ENCODE measurements around the gene IGSF22. TPM values are rescaled to one million over a fixed set of nuclear protein-coding genes. Genes with fewer than 3 reads are reported as not detected.

Gene IGSF22
- total RNA-seq, 3 donors from 2014 or later (not counting 1 experiment from before 2014, with no cell fraction given) = 0.83 to 1.7 (median 1.2) TPM

DNA sequence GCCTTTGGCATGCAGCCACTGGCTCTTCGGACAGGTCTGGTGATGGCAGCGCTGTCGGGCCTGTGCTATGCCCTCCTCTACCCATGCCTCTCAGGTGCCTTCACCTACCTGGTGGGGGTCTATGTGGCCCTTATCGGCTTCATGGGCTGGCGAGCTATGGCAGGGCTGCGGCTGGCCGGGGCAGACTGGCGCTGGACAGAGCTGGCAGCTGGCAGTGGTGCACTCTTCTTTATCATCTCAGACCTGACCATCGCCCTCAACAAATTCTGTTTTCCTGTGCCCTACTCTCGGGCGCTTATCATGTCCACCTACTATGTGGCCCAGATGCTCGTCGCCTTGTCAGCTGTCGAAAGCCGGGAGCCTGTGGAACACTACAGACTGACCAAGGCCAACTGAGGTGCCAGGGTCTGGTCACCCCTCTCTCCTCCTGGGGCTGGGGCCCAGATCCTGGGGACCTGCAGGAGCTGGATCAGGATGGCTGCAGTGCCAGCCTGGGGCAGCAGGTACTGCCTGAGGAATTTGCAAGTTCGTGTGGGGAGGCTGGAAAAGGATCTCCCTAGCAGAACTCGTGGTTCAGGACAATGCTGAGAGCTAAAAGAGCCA is 24.3 kb downstream of the IGSF22 start:
- Histone ChIP-seq H3K36me3 (ENCODE audit: control insufficient read depth, insufficient read depth, low read length) (no peaks in the 10 kb centered on the region), H3K4me1 (ENCODE audit: control insufficient read depth, insufficient read depth, low read length) (peaks cover 34% of the 10 kb centered on the region), H3K27me3 (ENCODE audit: control insufficient read depth, insufficient read depth, low read length) (no peaks in the 10 kb centered on the region), H3K4me3 (ENCODE audit: low read length) (no peak overlapping the region), H3K27ac (ENCODE audit: low read length) (no peak overlapping the region), H3K9me3 (ENCODE audit: control insufficient read depth, insufficient read depth, low read length) (no peaks in the 10 kb centered on the region)
- Mint-ChIP-seq H3K9me3 (no peaks in the 10 kb centered on the region), H3K4me1 (peaks cover 26 to 55% of the 10 kb centered on the region in 2 donors), H3K4me3 (peak overlapping the region; percentile 42), H3K36me3 (no peaks in the 10 kb centered on the region), H3K27ac (peak overlapping the region in 1 of 2 donors; percentile 33), H3K27me3 (ENCODE audit: low read depth in 2 of 2) (peaks cover 17 to 20% of the 10 kb centered on the region in 2 donors)
- TF ChIP-seq, protein P1, sequence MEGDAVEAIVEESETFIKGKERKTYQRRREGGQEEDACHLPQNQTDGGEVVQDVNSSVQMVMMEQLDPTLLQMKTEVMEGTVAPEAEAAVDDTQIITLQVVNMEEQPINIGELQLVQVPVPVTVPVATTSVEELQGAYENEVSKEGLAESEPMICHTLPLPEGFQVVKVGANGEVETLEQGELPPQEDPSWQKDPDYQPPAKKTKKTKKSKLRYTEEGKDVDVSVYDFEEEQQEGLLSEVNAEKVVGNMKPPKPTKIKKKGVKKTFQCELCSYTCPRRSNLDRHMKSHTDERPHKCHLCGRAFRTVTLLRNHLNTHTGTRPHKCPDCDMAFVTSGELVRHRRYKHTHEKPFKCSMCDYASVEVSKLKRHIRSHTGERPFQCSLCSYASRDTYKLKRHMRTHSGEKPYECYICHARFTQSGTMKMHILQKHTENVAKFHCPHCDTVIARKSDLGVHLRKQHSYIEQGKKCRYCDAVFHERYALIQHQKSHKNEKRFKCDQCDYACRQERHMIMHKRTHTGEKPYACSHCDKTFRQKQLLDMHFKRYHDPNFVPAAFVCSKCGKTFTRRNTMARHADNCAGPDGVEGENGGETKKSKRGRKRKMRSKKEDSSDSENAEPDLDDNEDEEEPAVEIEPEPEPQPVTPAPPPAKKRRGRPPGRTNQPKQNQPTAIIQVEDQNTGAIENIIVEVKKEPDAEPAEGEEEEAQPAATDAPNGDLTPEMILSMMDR (IDR thresholded peaks at IDR 0.05) = no peak
- intact Hi-C loops (cut with micrococcal nuclease) = no loop called here
- WGBS (ENCODE audit: insufficient coverage) = 92% methylated on average over 17 of the region's 17 CpGs
- DNase-seq (no peak), ATAC-seq (no peak)

DNA sequence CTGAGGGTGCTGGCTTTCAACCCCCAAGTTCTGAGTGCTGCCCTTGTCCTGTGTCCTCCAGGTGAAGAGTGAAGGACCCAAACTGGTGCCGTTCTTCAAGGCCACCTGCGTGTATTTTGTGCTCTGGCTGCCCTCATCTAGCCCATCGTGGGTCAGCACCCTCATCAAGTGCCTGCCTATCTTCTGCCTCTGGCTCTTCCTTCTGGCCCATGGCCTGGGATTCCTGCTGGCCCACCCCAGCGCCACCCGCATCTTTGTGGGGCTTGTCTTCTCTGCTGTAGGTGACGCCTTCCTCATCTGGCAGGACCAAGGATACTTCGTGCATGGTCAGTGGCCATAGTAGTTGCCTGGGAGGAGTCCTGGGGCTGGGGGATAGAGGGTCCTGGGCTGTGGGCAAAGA is 25.1 kb downstream of the IGSF22 start:
- Mint-ChIP-seq H3K4me1 (peaks cover 20 to 48% of the 10 kb centered on the region in 2 donors), H3K27ac (no peak overlapping the region), H3K36me3 (no peaks in the 10 kb centered on the region), H3K27me3 (ENCODE audit: low read depth in 2 of 2) (peaks cover 14 to 15% of the 10 kb centered on the region in 2 donors), H3K4me3 (peak overlapping the region; percentile 53), H3K9me3 (no peaks in the 10 kb centered on the region)
- Histone ChIP-seq H3K4me3 (ENCODE audit: low read length) (no peak overlapping the region), H3K27me3 (ENCODE audit: control insufficient read depth, insufficient read depth, low read length) (no peaks in the 10 kb centered on the region), H3K4me1 (ENCODE audit: control insufficient read depth, insufficient read depth, low read length) (peaks cover 26% of the 10 kb centered on the region), H3K9me3 (ENCODE audit: control insufficient read depth, insufficient read depth, low read length) (no peaks in the 10 kb centered on the region), H3K27ac (ENCODE audit: low read length) (no peak overlapping the region), H3K36me3 (ENCODE audit: control insufficient read depth, insufficient read depth, low read length) (no peaks in the 10 kb centered on the region)
- 93% methylated on average over 7 of the region's 7 CpGs for WGBS (ENCODE audit: insufficient coverage)
- TF ChIP-seq, protein P1 (IDR thresholded peaks at IDR 0.05) = no peak
- ATAC-seq (no peak), DNase-seq (no peak)
- intact Hi-C loops (cut with micrococcal nuclease) = no loop called here

DNA sequence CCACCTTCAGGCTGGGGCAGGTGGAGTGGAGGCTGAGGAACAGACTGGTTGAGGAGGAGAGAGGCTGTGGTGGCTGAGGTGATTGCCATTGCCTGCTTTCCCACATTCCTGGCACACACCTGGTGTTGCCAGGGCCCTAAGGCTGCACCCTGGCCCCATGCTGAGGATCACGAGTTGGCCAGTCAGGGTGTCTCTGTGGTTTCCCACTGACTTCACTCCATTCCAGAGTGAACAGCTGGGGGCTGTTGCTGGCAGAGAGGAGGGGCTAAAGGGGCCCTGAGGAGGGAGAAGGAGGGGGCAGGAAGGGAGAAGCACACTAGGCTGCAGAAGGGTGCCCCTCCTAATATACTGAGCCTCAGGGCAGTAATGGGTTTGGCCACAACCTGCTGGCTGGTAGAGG is 25.6 kb downstream of the IGSF22 start:
- DNase-seq (no peak), ATAC-seq (no peak)
- Histone ChIP-seq H3K9me3 (ENCODE audit: control insufficient read depth, insufficient read depth, low read length) (no peaks in the 10 kb centered on the region), H3K27me3 (ENCODE audit: control insufficient read depth, insufficient read depth, low read length) (no peaks in the 10 kb centered on the region), H3K4me1 (ENCODE audit: control insufficient read depth, insufficient read depth, low read length) (peaks cover 21% of the 10 kb centered on the region), H3K27ac (ENCODE audit: low read length) (no peak overlapping the region), H3K4me3 (ENCODE audit: low read length) (no peak overlapping the region), H3K36me3 (ENCODE audit: control insufficient read depth, insufficient read depth, low read length) (no peaks in the 10 kb centered on the region)
- H3K4me3 Mint-ChIP-seq = peak overlapping the region; percentile 88
- no peaks in the 10 kb centered on the region for H3K9me3 Mint-ChIP-seq
- intact Hi-C loops (cut with micrococcal nuclease) = no loop called here
- TF ChIP-seq, protein P1 (IDR thresholded peaks at IDR 0.05) = no peak
- peaks cover 13 to 14% of the 10 kb centered on the region in 2 donors for H3K27me3 Mint-ChIP-seq (ENCODE audit: low read depth in 2 of 2)
- H3K27ac Mint-ChIP-seq = peak overlapping the region; percentile 85 to 87
- H3K36me3 Mint-ChIP-seq = no peaks in the 10 kb centered on the region
- 44% methylated on average over 1 of the region's 1 CpG for WGBS (ENCODE audit: insufficient coverage)
- peaks cover 15 to 43% of the 10 kb centered on the region in 2 donors for H3K4me1 Mint-ChIP-seq

DNA sequence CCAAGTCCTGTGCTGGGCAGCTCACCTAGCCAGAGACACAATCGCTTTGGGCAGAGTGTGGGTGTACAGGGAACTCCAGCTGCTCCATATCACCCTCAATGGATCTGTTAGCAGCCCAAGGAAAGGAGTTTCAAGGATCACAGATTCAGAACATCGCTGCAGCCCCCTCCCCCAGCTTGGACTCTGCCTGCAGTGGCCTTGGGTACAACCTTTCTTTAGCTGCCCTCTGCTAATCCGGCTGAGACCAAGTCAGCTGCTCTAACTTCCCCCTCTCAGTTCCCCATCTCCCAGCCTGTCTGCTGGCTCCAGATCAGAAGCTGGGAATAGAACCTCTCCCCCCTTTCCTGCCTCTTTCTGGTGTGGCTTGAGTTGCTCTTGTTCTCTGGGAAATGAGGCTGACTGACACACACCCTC is 26.1 kb downstream of the IGSF22 start:
- Mint-ChIP-seq H3K27ac (peak overlapping the region; percentile 85 to 87), H3K36me3 (no peaks in the 10 kb centered on the region), H3K4me3 (peak overlapping the region; percentile 88), H3K4me1 (peaks cover 12 to 37% of the 10 kb centered on the region in 2 donors), H3K27me3 (ENCODE audit: low read depth in 2 of 2) (peaks cover 8 to 14% of the 10 kb centered on the region in 2 donors), H3K9me3 (no peaks in the 10 kb centered on the region)
- ATAC-seq = no peak
- Histone ChIP-seq H3K27me3 (ENCODE audit: control insufficient read depth, insufficient read depth, low read length) (no peaks in the 10 kb centered on the region), H3K4me3 (ENCODE audit: low read length) (no peak overlapping the region), H3K36me3 (ENCODE audit: control insufficient read depth, insufficient read depth, low read length) (no peaks in the 10 kb centered on the region), H3K9me3 (ENCODE audit: control insufficient read depth, insufficient read depth, low read length) (no peaks in the 10 kb centered on the region), H3K4me1 (ENCODE audit: control insufficient read depth, insufficient read depth, low read length) (peaks cover 18% of the 10 kb centered on the region), H3K27ac (ENCODE audit: low read length) (no peak overlapping the region)
- DNase-seq = no peak
- intact Hi-C loops (cut with micrococcal nuclease) = no loop called here
- TF ChIP-seq, protein P1 (IDR thresholded peaks at IDR 0.05) = no peak
- WGBS (ENCODE audit: insufficient coverage) = 77% methylated on average over 3 of the region's 3 CpGs

Measured in natural killer cell (primary cell).